ENCODE measurements around the gene SEC14L3.
"Not testable (repeated sequence)": the region's sequence is repeated elsewhere in the genome, so short reads cannot be mapped to it uniquely, and the experiment has no call there.

Gene SEC14L3

GRCh38 chr22:30485362-30485988 lies 13.7 kb upstream of the SEC14L3 start:
- DNase-seq, result peak; percentile 81

GRCh38 chr22:30483169-30483568 lies 11.4 kb upstream of the SEC14L3 start:
- no peak for DNase-seq

- no peak for DNase-seq
These were observed 9.9 kb upstream of the SEC14L3 start for GRCh38 chr22:30481711-30482110.

- no peak for DNase-seq
These were observed 8.2 kb upstream of the SEC14L3 start for GRCh38 chr22:30479981-30480380.

GRCh38 chr22:30474683-30475424 lies 3.0 kb upstream of the SEC14L3 start:
- no peak for DNase-seq

- DNase-seq, result no peak
These were observed 2.3 kb upstream of the SEC14L3 start for GRCh38 chr22:30474121-30474520.

GRCh38 chr22:30472994-30473720 lies 1.3 kb upstream of the SEC14L3 start:
- no peak for DNase-seq

- no peak for DNase-seq
These were observed 1.2 kb downstream of the SEC14L3 start for GRCh38 chr22:30470655-30471054.

- no peak for DNase-seq
These were observed 2.7 kb downstream of the SEC14L3 start for GRCh38 chr22:30469165-30469564.

- DNase-seq, result not testable (repeated sequence)
These were observed 11.3 kb downstream of the SEC14L3 start for GRCh38 chr22:30460555-30460954.

- no peak for DNase-seq
These were observed 11.7 kb downstream of the SEC14L3 start for GRCh38 chr22:30460147-30460546.

GRCh38 chr22:30459181-30460052 lies 12.4 kb downstream of the SEC14L3 start:
- DNase-seq, result no peak

GRCh38 chr22:30457981-30458380 lies 13.8 kb downstream of the SEC14L3 start:
- no peak for DNase-seq

- no peak for DNase-seq
These were observed 16.6 kb downstream of the SEC14L3 start for GRCh38 chr22:30455075-30455840.

GRCh38 chr22:30453731-30454510 lies 17.9 kb downstream of the SEC14L3 start:
- no peak for DNase-seq

- no peak for DNase-seq
These were observed 19.0 kb downstream of the SEC14L3 start for GRCh38 chr22:30452861-30453260.

GRCh38 chr22:30451488-30451887 lies 20.3 kb downstream of the SEC14L3 start:
- DNase-seq, result not testable (repeated sequence)

GRCh38 chr22:30447656-30448055 lies 24.2 kb downstream of the SEC14L3 start:
- no peak for DNase-seq

- DNase-seq, result no peak
These were observed 26.2 kb downstream of the SEC14L3 start for GRCh38 chr22:30445438-30446145.

GRCh38 chr22:30444632-30445437 lies 27.0 kb downstream of the SEC14L3 start:
- DNase-seq, result peak; percentile 60

Measured in stimulated activated CD4-positive, alpha-beta T cell treated with anti-CD3 and anti-CD28 coated beads, Interleukin-4, amount 100 ng/mL, for 24 hours (primary cell).